ENCODE data around the gene BSPRY. TPM values are rescaled to one million over a fixed set of nuclear protein-coding genes. Genes with fewer than 3 reads are reported as not detected.

BSPRY gene
- total and polyA plus RNA-seq, 2 of the 13 experiments (the other 11 are each of a cell fraction or from before 2014, with no cell fraction given), result 0.09 to 0.26 TPM

- TF ChIP-seq MED13 (CRISPR knock-in tag; IDR thresholded peaks at IDR 0.05) (no peak), GMEB2 (CRISPR knock-in tag; IDR thresholded peaks at IDR 0.05; ENCODE audit: low read depth) (no peak), ZNF501 (CRISPR knock-in tag; IDR thresholded peaks at IDR 0.05) (no peak), FOXP4 (CRISPR knock-in tag; IDR thresholded peaks at IDR 0.05) (no peak)
Observed at GRCh38 chr9:113373676-113374392, 24.5 kb downstream of the BSPRY start (continued).

- H4K20me1 ChIP-seq (ENCODE audit: insufficient read depth, low read length), result peaks cover 16% of the 10 kb centered on the region
- H3K36me3 ChIP-seq (replicated peaks in 1 of 2; ENCODE audit: control insufficient read depth in 1 of 2, insufficient read depth in 2 of 2, low read length in 2 of 2), result peaks cover 4 to 10% of the 10 kb centered on the region in 2 experiments; a peak in 3 of 5 replicates
- POLR2A ChIA-PET, result interaction anchor here (0.7 to 3.5 kb wide), 4 partner anchors 9 to 25 kb away, joined by 4 to 35 read pairs (median 12); partner anchors contain the start of gene ALAD
- peak overlapping the region; percentile 89 for H3K9ac ChIP-seq (ENCODE audit: insufficient read depth, low read depth, low read length)
- H2AFZ ChIP-seq (ENCODE audit: low read length), result no peak overlapping the region
- peaks cover 15% of the 10 kb centered on the region for H3K79me2 ChIP-seq (ENCODE audit: insufficient read depth, low read length)
- peak overlapping the region; percentile 87 for H3K4me2 ChIP-seq (ENCODE audit: low read depth, low read length)
- CTCF ChIA-PET (ENCODE audit: low intra/inter-chr PET ratio, low total read pairs), result no interaction called here
- H3K4me1 ChIP-seq (ENCODE audit: insufficient read depth, low read length), result peaks cover 74% of the 10 kb centered on the region
- DNase-seq (ENCODE audit: low spot score) (no peak), ATAC-seq (no peak), FAIRE-seq (no peak)
- BruUV-seq (replicated peaks), result TSS peak; percentile 70
- intact Hi-C loops (cut with micrococcal nuclease; ENCODE audit: unreplicated experiment) (no loop called here), in situ Hi-C loops (cut with HindIII; ENCODE audit: extremely low pct_ligation_motif_present, low pct_unique_long_range_greater_than_20kb) (no loop called here)
- 59% methylated on average over 6 of the region's 6 CpGs for WGBS (ENCODE audit: low lambda C conversion rate)
- no peaks in the 10 kb centered on the region for H3K27me3 ChIP-seq (ENCODE audit: control insufficient read depth in 1 of 2, insufficient read depth in 2 of 2, low read length in 2 of 2)
- H3K9me3 ChIP-seq (ENCODE audit: low read length), result no peaks in the 10 kb centered on the region
- H3K4me3 ChIP-seq (replicated peaks in 1 of 3; ENCODE audit: insufficient read depth in 1 of 3, low read depth in 2 of 3, low read length in 3 of 3), result peak overlapping the region; percentile 80 to 99 (median 84)
- peak overlapping the region; percentile 94 for H3K27ac ChIP-seq (ENCODE audit: extremely low read length, insufficient read depth, low read length)
- TF ChIP-seq PBX3 (CRISPR knock-in tag; IDR thresholded peaks at IDR 0.05; ENCODE audit: borderline replicate concordance), result no peak
- no peak for TF ChIP-seq SP1 (IDR thresholded peaks at IDR 0.05)
- TF ChIP-seq SP1 (CRISPR knock-in tag; IDR thresholded peaks at IDR 0.05), result no peak
- TF ChIP-seq ZNF530 (CRISPR knock-in tag; IDR thresholded peaks at IDR 0.05; ENCODE audit: low read depth), result 0 out of 2 replicates have a peak, but pooled peaks have one; percentile 36
- TF ChIP-seq RXRB (CRISPR knock-in tag; IDR thresholded peaks at IDR 0.05; ENCODE audit: borderline replicate concordance), result no peak
- no peak for TF ChIP-seq ZIK1 (CRISPR knock-in tag; IDR thresholded peaks at IDR 0.05; ENCODE audit: borderline replicate concordance, low read depth)
- TF ChIP-seq ZNF670 (CRISPR knock-in tag; IDR thresholded peaks at IDR 0.05; ENCODE audit: borderline replicate concordance), result no peak
- TF ChIP-seq RFXANK (CRISPR knock-in tag; IDR thresholded peaks at IDR 0.05), result no peak
- TF ChIP-seq CCDC6 (CRISPR knock-in tag; IDR thresholded peaks at IDR 0.05), result no peak
- TF ChIP-seq ZNF629 (CRISPR knock-in tag; conservative IDR thresholded peaks at IDR 0.05), result no peak
- 0 out of 2 replicates have a peak, but pooled peaks have one; percentile 20 for TF ChIP-seq RARA (CRISPR knock-in tag; IDR thresholded peaks at IDR 0.05)
- no peak for TF ChIP-seq ZZZ3 (CRISPR knock-in tag; IDR thresholded peaks at IDR 0.05; ENCODE audit: borderline replicate concordance)
- TF ChIP-seq BHLHE40 (IDR thresholded peaks at IDR 0.05; ENCODE audit: low read length), result no peak
- no peak for TF ChIP-seq ZNF143 (CRISPR knock-in tag; IDR thresholded peaks at IDR 0.05)
Observed at GRCh38 chr9:113375057-113376023, 26.0 kb downstream of the BSPRY start.
